GM12864 (cell line): Measurements from ENCODE around the gene INPP4B.

Experiments used
- DNase-seq: peaks from one replicate; pipeline ENCODE4 v3.0.0-alpha.2; 2011; ENCODE audit warnings: low read depth
- H3K4me3 ChIP-seq: 2 replicates; pipeline ENCODE4 v1.5.1; 2011; ENCODE audit warnings: mild to moderate bottlenecking, low read depth, low read length, control low read depth
- CTCF ChIP-seq: IDR thresholded peaks from 2 replicates; pipeline ENCODE4 v1.5.1; 2011; ENCODE audit warnings: low read depth, mild to moderate bottlenecking, moderate library complexity, low read length, control low read depth, inconsistent platforms; ENCODE audit errors: missing control alignments

INPP4B gene

GRCh38 chr4:142355421-142355930 lies 490.6 kb downstream of the INPP4B start:
- TF ChIP-seq CTCF = no peak
- DNase-seq = no peak
- H3K4me3 ChIP-seq = no peak overlapping the region

GRCh38 chr4:142354794-142355420 lies 491.2 kb downstream of the INPP4B start:
- no peak overlapping the region for H3K4me3 ChIP-seq
- DNase-seq = no peak
- TF ChIP-seq CTCF = no peak

GRCh38 chr4:142354041-142354440 lies 492.1 kb downstream of the INPP4B start:
- no peak overlapping the region for H3K4me3 ChIP-seq
- no peak for TF ChIP-seq CTCF
- no peak for DNase-seq

GRCh38 chr4:142353149-142353738 lies 492.9 kb downstream of the INPP4B start:
- no peak for DNase-seq
- no peak overlapping the region for H3K4me3 ChIP-seq
- peak; percentile 73 for TF ChIP-seq CTCF

GRCh38 chr4:142352712-142353111 lies 493.4 kb downstream of the INPP4B start:
- no peak for TF ChIP-seq CTCF
- no peak for DNase-seq
- no peak overlapping the region for H3K4me3 ChIP-seq

GRCh38 chr4:142351958-142352357 lies 494.1 kb downstream of the INPP4B start:
- H3K4me3 ChIP-seq = no peak overlapping the region
- DNase-seq = no peak
- TF ChIP-seq CTCF = no peak

- no peak for DNase-seq
- TF ChIP-seq CTCF = no peak
- H3K4me3 ChIP-seq = no peak overlapping the region
These were observed 495.2 kb downstream of the INPP4B start for GRCh38 chr4:142350871-142351270.
